Naive thymus-derived CD4-positive, alpha-beta T cell (primary cell): ENCODE data around the gene KRT6B. TPM values are rescaled to one million over a fixed set of nuclear protein-coding genes. Genes with fewer than 3 reads are reported as not detected.

Experiments
- ATAC-seq: fragments of 150-1000 bp; cut with Tn5 transposase; 2 replicates; pipeline ENCODE4 v1.10.0; 2021; ENCODE audit warnings: mild to moderate bottlenecking, moderate library complexity
- CTCF ChIA-PET: fragments of 350-600 bp; sonication (Branson Sonifier 250); formaldehyde crosslinking; loops from one replicate; lab custom pipeline; 2021; ENCODE audit warnings: antibody characterized with exemption; lab: Charles Lee
- POLR2A ChIA-PET: fragments of 350-600 bp; sonication (Branson Sonifier 250); formaldehyde crosslinking; loops from one replicate; lab custom pipeline; 2021; ENCODE audit warnings: antibody characterized with exemption, inconsistent platforms; lab: Charles Lee
- DNase-seq, 9 donors: peaks; one replicate each; pipeline versions ENCODE4 v3.0.0 to v3.0.0-alpha.2; 2020 to 2022; ENCODE audit warnings: mixed read lengths in 1 of 9
- H3K27ac ChIP-seq: one replicate; pipeline ENCODE4 v1.7.0; 2013; ENCODE audit warnings: mild to moderate bottlenecking, low read depth, low read length, moderate library complexity
- H3K27me3 ChIP-seq, 2 donors: one replicate each; pipeline ENCODE4 v1.7.0; 2013; ENCODE audit warnings: low read length in 2 of 2, mild to moderate bottlenecking in 2 of 2, moderate library complexity in 2 of 2; ENCODE audit not compliant: control insufficient read depth in 2 of 2, insufficient read depth in 2 of 2
- H3K36me3 ChIP-seq, 3 experiments: 1 replicate in 2 of 3; 2 replicates in 1 of 3; pipeline ENCODE4 v1.7.0; 2013; ENCODE audit warnings: low read length in 3 of 3, mild to moderate bottlenecking in 3 of 3, moderate library complexity in 1 of 3; ENCODE audit not compliant: insufficient read depth in 3 of 3, control insufficient read depth in 2 of 3
- H3K4me1 ChIP-seq, 2 donors: one replicate each; pipeline ENCODE4 v1.7.0; 2013; ENCODE audit warnings: low read length in 2 of 2, mild to moderate bottlenecking in 2 of 2, moderate library complexity in 1 of 2; ENCODE audit not compliant: control insufficient read depth in 2 of 2, insufficient read depth in 2 of 2
- H3K4me3 ChIP-seq: 2 replicates; pipeline ENCODE4 v1.7.0; 2013; ENCODE audit warnings: mild to moderate bottlenecking, low read length
- H3K9me3 ChIP-seq, 3 experiments: 1 replicate in 2 of 3; 2 replicates in 1 of 3; pipeline ENCODE4 v1.7.0; 2013; ENCODE audit warnings: low read length in 3 of 3; ENCODE audit not compliant: control insufficient read depth in 2 of 3
- H3K27ac Mint-ChIP-seq, 9 donors: one replicate each; pipeline ENCODE4 v1.8.0; 2020 to 2022; ENCODE audit warnings: mixed read lengths in 9 of 9, mild to moderate bottlenecking in 8 of 9, moderate library complexity in 5 of 9, inconsistent platforms in 2 of 9
- H3K27me3 Mint-ChIP-seq, 5 donors: one replicate each; pipeline ENCODE4 v1.8.0; 2021 to 2022; ENCODE audit warnings: mixed read lengths in 5 of 5, mild to moderate bottlenecking in 1 of 5
- H3K36me3 Mint-ChIP-seq, 5 donors: one replicate each; pipeline ENCODE4 v1.8.0; 2020 to 2022; ENCODE audit warnings: mixed read lengths in 5 of 5, mild to moderate bottlenecking in 3 of 5, inconsistent platforms in 1 of 5
- H3K4me1 Mint-ChIP-seq, 7 donors: one replicate each; pipeline ENCODE4 v1.8.0; 2020 to 2022; ENCODE audit warnings: mixed read lengths in 7 of 7, mild to moderate bottlenecking in 3 of 7, inconsistent platforms in 1 of 7
- H3K4me3 Mint-ChIP-seq, 10 donors: one replicate each; pipeline ENCODE4 v1.8.0; 2020 to 2022; ENCODE audit warnings: mild to moderate bottlenecking in 10 of 10, mixed read lengths in 10 of 10, moderate library complexity in 6 of 10, inconsistent platforms in 2 of 10
- H3K9me3 Mint-ChIP-seq, 11 donors: one replicate each; pipeline ENCODE4 v1.8.0; 2020 to 2022; ENCODE audit warnings: mixed read lengths in 11 of 11, mild to moderate bottlenecking in 4 of 11, inconsistent platforms in 1 of 11, moderate library complexity in 1 of 11
- intact Hi-C, 2 donors: fragments of 100-400 bp; cut with micrococcal nuclease; formaldehyde crosslinking; loops; one replicate each; pipeline ENCODE4 v1.15.1; 2023
- polyA plus RNA-seq, 2 donors: library from polyadenylated mRNA; unstranded; fragments of 300-500 nt; fragmentation: Illumina TruSeq; gene quantifications; one replicate each; pipeline ENCODE4 v1.2.3, GENCODE V29; 2021
- total RNA-seq, 6 experiments: library from RNA in 5 of 6; stranded (reverse) in 5 of 6; gene quantifications; 1 replicate in 5 of 6; 2 replicates in 1 of 6; pipeline ENCODE4 v1.2.3 and lab custom pipeline; 2021 to 2026

KRT6B gene
- total and polyA plus RNA-seq, 7 experiments from 2014 or later: not detected

DNA sequence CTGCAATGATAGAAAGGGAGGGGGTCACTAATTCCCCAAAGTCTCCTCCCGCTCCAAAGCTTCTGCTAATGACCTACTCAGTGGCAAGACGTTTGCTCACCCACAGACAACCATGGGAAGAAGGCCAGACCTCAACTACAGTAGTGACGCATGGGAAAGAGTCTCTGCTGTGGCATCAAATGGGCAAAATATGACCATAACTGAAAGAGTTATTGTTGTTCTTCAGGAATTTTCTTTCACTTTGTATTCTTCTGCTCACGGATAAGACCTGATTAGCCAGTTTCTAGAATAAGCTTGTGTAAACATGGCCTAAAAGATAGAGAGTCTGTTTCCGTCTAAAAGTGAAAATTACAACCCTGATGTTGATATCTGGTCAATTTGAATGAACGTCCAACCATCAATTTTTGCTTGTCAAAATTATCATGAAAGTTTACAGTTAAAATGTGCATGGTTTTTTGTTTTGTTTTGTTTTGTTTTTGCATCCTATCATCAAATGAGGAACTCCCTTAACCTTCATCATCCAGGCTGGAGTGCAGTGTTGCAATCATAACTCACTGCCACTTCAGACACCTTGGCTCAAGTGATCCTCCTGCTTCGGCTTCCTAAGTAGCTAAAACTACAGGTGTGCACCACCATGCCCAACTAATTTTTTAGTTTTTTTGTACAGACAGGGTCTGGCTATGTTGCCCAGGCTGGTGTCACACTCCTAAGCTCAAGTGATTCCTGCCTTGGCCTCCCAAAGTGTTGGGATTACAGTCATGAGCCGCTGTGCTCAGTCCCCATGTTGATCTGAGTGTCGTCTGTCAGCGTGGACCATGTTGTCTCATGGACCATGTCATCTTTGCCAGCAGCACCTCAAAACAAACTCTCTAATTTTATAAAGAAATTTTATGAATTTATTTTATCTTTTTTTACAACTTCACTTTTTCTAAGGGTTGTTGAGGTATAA, 7.0 kb downstream of the KRT6B start:
- Histone ChIP-seq H3K4me1 (no peaks in the 10 kb centered on the region), H3K36me3 (no peaks in the 10 kb centered on the region), H3K27ac (no peak overlapping the region), H3K9me3 (no peaks in the 10 kb centered on the region), H3K27me3 (no peaks in the 10 kb centered on the region), H3K4me3 (no peak overlapping the region)
- Mint-ChIP-seq H3K4me1 (peaks cover 0 to 10% (median 0%) of the 10 kb centered on the region in 7 donors), H3K27me3 (peaks cover 5 to 40% (median 21%) of the 10 kb centered on the region in 5 donors), H3K4me3 (no peak overlapping the region), H3K36me3 (no peaks in the 10 kb centered on the region), H3K9me3 (no peaks in the 10 kb centered on the region), H3K27ac (no peak overlapping the region)
- ATAC-seq (no peak), DNase-seq (no peak)
- POLR2A ChIA-PET: no interaction called here
- CTCF ChIA-PET: interaction anchor here (1.0 kb wide), 1 partner anchor 9 kb away, joined by 4 read pairs; no protein-coding TSS in a partner anchor
- intact Hi-C loops: no loop called here

DNA sequence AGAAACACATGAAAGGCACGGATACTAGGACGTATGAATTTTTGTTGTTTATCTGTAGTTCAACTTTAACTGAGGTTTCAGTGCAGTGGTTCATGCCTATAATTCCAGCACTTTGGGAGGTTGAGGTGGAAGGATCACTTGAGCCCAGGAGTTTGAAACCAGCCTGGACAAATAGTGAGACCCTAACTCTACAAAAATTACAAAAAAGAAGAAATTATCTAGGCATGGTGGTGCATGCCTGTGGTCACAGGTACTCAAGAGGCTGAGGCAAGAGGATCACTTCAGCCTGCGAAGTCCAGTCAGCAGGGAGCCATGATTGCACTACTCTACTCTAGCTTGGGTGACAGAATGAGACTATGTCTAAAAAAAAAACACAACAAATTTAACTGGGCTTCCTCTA, 8.0 kb downstream of the KRT6B start:
- CTCF ChIA-PET: no interaction called here
- ATAC-seq: no peak
- H3K36me3 Mint-ChIP-seq: no peaks in the 10 kb centered on the region

DNA sequence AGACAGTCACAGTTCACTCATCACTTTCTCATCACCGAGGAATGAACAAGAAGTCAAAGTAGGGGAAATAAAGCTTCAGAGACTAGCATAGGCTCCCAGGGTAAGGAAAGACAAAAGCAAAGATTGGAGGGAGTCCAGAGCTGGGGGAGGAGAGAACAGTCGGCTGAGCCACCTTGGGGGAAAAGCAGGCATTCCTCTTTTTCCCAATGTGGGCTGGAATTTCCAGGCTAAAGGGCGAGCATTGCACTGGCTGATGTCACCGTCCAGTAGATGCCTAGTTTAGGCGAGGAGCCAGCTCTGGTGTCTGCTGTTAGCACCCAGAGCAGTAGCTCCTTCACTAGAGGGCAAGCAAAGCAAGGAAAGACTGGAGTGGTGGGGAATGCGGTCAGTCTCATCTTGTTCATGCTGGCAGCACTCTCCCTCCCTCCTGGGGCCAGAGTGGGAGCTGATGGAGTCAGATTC, 9.3 kb downstream of the KRT6B start:
- Mint-ChIP-seq H3K9me3 (no peaks in the 10 kb centered on the region), H3K27me3 (peaks cover 5 to 38% (median 21%) of the 10 kb centered on the region in 5 donors), H3K4me3 (no peak overlapping the region), H3K36me3 (no peaks in the 10 kb centered on the region), H3K4me1 (peaks cover 0 to 4% (median 0%) of the 10 kb centered on the region in 7 donors), H3K27ac (no peak overlapping the region)
- H3K36me3 ChIP-seq: no peaks in the 10 kb centered on the region
- intact Hi-C loops: no loop called here
- no peaks in the 10 kb centered on the region for H3K9me3 ChIP-seq
- no peak overlapping the region for H3K4me3 ChIP-seq
- no peak for DNase-seq
- H3K27me3 ChIP-seq: no peaks in the 10 kb centered on the region
- H3K27ac ChIP-seq: no peak overlapping the region
- H3K4me1 ChIP-seq: no peaks in the 10 kb centered on the region
- ChIA-PET CTCF (no interaction called here), POLR2A (no interaction called here)
- no peak for ATAC-seq

More for the DNA sequence above, 8.0 kb downstream of the KRT6B start:
- no peaks in the 10 kb centered on the region for H3K9me3 Mint-ChIP-seq
- intact Hi-C loops: no loop called here
- peaks cover 5 to 40% (median 21%) of the 10 kb centered on the region in 5 donors for H3K27me3 Mint-ChIP-seq
- no peaks in the 10 kb centered on the region for H3K36me3 ChIP-seq
- no peak overlapping the region for H3K27ac Mint-ChIP-seq
- H3K4me1 ChIP-seq: no peaks in the 10 kb centered on the region
- peaks cover 0 to 10% (median 0%) of the 10 kb centered on the region in 7 donors for H3K4me1 Mint-ChIP-seq
- no peaks in the 10 kb centered on the region for H3K9me3 ChIP-seq
- POLR2A ChIA-PET: no interaction called here
- no peak overlapping the region for H3K27ac ChIP-seq
- no peaks in the 10 kb centered on the region for H3K27me3 ChIP-seq
- no peak overlapping the region for H3K4me3 ChIP-seq
- H3K4me3 Mint-ChIP-seq: no peak overlapping the region
- no peak for DNase-seq

DNA sequence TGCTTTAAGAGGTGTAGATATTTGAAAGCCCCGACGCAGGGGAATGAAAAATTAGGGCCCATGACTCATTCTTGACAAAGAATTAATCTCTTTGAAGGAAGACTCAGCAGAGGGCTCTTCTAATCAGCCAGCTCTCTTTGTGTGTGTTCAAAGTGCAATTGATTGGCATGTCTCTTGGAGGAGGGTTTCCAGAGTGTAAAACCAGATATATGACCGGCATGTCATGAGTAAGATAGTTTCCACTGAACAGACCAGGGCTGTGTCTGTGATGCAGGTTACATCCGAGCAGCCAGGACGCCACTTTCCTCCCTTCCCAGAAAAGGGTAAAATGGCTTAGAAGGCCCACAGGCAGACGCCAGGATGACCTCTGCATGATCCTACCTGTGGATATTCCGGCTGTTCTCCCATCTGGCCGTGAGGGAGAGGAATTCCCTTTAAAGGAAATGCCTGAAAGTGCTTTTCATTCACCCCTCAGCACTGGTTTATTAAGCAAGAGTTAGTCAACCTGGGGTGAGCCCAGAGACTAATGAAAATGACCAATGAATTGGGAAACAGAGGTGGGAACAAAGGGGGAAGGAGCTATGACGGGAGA, 10.5 kb downstream of the KRT6B start:
- Histone ChIP-seq H3K4me3 (no peak overlapping the region), H3K9me3 (no peaks in the 10 kb centered on the region), H3K27ac (no peak overlapping the region), H3K27me3 (no peaks in the 10 kb centered on the region), H3K4me1 (no peaks in the 10 kb centered on the region), H3K36me3 (no peaks in the 10 kb centered on the region)
- DNase-seq (no peak), ATAC-seq (no peak)
- CTCF ChIA-PET: no interaction called here
- intact Hi-C loops: no loop called here
- Mint-ChIP-seq H3K36me3 (no peaks in the 10 kb centered on the region), H3K4me3 (no peak overlapping the region), H3K9me3 (no peaks in the 10 kb centered on the region), H3K27ac (no peak overlapping the region), H3K4me1 (peaks cover 0 to 2% (median 0%) of the 10 kb centered on the region in 7 donors), H3K27me3 (peaks cover 13 to 43% (median 30%) of the 10 kb centered on the region in 5 donors)
- POLR2A ChIA-PET: no interaction called here

DNA sequence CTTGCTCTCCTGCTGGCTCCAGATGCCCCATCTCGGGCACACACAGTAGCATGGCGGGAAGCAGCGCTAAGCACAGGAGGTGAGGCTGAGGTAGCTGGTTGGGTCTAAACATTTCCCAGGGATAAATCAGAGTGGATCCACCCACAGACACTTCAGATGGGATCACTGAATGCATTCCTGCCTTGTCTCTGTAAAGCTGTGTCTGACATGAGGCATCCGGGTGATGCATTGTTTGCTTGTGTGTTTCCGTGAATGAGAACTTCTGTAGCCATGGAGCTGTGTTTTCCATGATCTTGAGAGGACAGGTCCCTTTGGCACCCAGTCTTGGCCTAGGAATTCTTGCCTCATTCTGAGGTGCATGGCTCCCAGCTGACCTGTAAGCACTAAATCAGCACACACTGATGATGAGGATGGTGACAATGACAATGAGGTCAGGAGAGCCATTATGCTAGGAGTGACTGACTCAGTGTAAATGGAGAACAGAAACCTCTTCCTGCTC, 11.1 kb downstream of the KRT6B start:
- POLR2A ChIA-PET: no interaction called here
- H3K36me3 Mint-ChIP-seq: no peaks in the 10 kb centered on the region
- H3K4me1 Mint-ChIP-seq: no peaks in the 10 kb centered on the region
- peaks cover 14 to 38% (median 30%) of the 10 kb centered on the region in 5 donors for H3K27me3 Mint-ChIP-seq
- DNase-seq: no peak
- Histone ChIP-seq H3K27me3 (no peaks in the 10 kb centered on the region), H3K4me3 (no peak overlapping the region), H3K27ac (no peak overlapping the region), H3K9me3 (no peaks in the 10 kb centered on the region), H3K36me3 (no peaks in the 10 kb centered on the region), H3K4me1 (no peaks in the 10 kb centered on the region)
- H3K4me3 Mint-ChIP-seq: no peak overlapping the region
- CTCF ChIA-PET: interaction anchor here (0.6 kb wide), 1 partner anchor 27 kb away, joined by 3 read pairs; no protein-coding TSS in a partner anchor
- H3K27ac Mint-ChIP-seq: no peak overlapping the region
- intact Hi-C loops: no loop called here
- H3K9me3 Mint-ChIP-seq: no peaks in the 10 kb centered on the region
- no peak for ATAC-seq

DNA sequence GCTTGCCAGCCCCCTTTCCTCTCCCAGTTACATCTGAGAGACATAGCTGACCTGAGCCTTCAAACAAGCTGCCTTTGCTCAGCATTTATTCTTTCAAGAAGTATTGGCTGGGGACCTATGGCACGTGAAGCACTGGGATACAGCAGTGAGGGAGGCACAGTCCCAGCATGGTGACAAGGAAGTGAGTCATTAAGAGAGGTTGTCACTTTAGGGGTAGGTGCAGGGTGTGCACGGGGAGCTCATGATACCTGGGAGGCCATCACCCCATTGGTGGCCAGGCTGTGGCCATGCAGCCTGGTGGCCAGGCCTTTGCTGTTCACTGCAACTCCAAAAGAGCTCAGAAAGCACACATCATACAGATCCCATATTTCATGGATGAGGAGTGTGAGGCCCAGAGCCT, 12.1 kb downstream of the KRT6B start:
- ATAC-seq: no peak
- Histone ChIP-seq H3K27ac (no peak overlapping the region), H3K4me1 (no peaks in the 10 kb centered on the region), H3K36me3 (no peaks in the 10 kb centered on the region), H3K9me3 (no peaks in the 10 kb centered on the region), H3K4me3 (no peak overlapping the region), H3K27me3 (no peaks in the 10 kb centered on the region)
- DNase-seq: no peak
- intact Hi-C loops: no loop called here
- Mint-ChIP-seq H3K4me3 (no peak overlapping the region), H3K9me3 (no peaks in the 10 kb centered on the region), H3K4me1 (no peaks in the 10 kb centered on the region), H3K27me3 (peaks cover 14 to 41% (median 34%) of the 10 kb centered on the region in 5 donors), H3K36me3 (no peaks in the 10 kb centered on the region), H3K27ac (no peak overlapping the region)
- ChIA-PET CTCF (no interaction called here), POLR2A (no interaction called here)
